ENCODE measurements around the gene TUBB3.

GRCh38 chr16:89946515-89946914 lies 23.4 kb downstream of the TUBB3 start:
- no peak for TF ChIP-seq CTCF (IDR thresholded peaks at IDR 0.05)
- no peak for TF ChIP-seq POLR2AphosphoS5 (IDR thresholded peaks at IDR 0.05)
- no peak for TF ChIP-seq EP300 (IDR thresholded peaks at IDR 0.05)
